Bone marrow (tissue), 2 donors: ENCODE data around the gene LNX2.

Experiments used
- DNase-seq, 2 donors: peaks; one replicate each; lab custom pipeline; 2025; lab: John Stamatoyannopoulos, UW

The LNX2 gene

GRCh38 chr13:27605610-27606200 lies 14.6 kb downstream of the LNX2 start:
- no peak for DNase-seq

DNA sequence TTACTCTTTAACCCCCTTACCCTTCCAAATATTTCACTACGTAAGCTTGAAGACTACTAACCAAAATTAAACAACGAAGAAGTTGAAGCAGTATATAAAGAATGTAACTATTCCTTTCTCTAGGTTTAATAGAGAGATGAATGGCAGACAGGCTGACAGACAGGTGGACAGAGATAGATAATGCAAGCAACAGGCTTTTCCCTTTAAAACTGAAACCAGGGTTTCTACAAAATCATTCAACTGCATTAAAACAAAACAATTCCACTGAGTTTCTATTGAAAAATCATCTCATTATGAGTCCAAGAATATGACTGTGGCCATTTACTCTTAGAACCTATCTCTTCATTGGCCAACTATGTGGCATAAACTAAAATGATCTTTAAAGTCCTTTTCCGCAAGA lies 15.2 kb downstream of the LNX2 start:
- DNase-seq = no peak

GRCh38 chr13:27601803-27602202 lies 18.5 kb downstream of the LNX2 start:
- DNase-seq = peak in 1 of 2 donors; percentile 23

- no peak for DNase-seq
Measured at GRCh38 chr13:27601208-27601607, 19.1 kb downstream of the LNX2 start.

DNA sequence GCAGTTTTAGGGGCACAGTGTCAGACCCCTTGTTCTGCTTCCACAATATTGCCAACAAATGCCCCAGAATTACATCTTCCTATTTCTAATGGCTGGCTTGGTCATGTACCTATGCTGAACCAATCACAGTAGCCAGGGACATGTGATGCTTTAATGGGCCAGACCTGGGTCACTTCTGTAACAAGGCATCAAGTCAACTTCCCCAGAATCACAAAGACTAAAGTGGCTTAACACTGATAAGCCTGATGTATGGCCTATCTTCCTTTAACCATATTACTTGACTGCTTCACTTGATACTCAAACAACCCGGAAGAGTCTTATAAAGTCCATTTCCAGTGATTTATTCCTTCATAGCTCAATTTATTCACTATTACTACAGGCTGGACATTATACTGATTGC lies 19.6 kb downstream of the LNX2 start:
- DNase-seq = no peak

DNA sequence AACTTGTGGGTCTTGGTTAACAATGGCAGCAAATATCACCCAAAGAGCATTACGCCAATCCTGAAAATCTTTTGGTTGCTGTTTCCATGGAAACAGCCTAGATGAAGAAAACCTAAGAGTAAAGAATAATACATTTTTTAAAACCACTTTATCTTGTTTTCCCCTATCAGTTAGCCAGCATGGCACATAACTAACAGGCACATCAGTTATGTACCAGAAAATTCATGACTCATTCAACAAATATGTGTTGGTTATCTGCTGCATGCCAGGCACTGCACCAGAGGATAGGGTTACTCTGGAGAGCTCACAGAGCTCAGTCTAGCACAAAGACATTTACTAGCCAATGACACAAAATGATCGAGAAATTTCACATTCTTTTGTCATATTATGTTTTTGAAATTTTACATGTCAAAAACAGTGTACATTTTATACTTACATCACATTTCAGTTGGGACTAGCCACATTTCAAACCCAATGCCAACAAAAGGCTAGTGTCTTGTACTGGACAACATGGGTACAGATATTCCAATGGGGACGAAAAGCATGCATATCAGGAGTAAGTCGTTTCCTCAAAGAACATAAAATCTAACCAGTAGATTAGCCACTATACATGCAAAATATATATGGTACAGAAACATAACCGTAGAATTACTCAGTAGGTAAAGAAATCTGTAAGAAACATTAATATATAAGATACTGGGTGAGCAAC lies 20.3 kb downstream of the LNX2 start:
- DNase-seq = no peak

- no peak for DNase-seq
Measured at GRCh38 chr13:27599096-27599495, 21.2 kb downstream of the LNX2 start.

GRCh38 chr13:27595055-27595811 lies 25.1 kb downstream of the LNX2 start:
- no peak for DNase-seq

DNA sequence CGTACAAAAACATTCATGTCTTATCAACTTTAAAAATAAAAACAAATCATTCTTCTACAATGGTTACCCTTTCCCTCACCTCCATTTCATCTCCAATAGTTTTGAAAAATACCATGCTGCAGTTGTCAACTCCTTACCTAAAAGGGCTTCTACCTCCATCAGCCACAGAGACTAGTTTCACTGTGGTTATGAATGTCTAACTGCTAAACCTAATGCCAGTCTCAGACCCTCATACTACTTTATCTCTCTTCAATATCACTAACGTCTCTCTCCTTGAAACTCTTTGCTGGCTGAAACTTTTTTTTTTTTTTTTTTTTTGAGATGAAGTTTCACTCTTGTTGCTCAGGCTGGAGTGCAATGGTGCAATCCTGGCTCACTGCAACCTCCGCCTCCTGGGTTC lies 27.1 kb downstream of the LNX2 start:
- no peak for DNase-seq

DNA sequence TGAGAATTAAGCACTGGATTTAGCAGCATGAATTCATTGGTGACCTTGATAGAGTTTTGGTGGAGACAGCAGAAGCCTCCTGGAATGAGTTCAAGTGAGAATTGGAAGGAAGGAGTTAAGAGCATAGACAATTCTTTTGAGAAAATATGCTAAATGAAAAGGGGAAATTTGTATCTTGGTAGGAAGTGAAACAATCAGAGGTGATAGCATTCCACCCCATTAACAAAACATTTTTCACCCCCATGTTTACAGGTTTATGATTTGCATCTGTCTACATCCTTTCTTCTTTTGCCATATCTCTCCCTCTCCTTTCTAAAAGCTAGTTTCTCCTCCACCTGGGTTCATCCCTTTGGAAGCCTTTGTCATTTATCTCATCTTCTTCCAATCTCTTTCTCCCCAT lies 27.5 kb downstream of the LNX2 start:
- DNase-seq = no peak

DNA sequence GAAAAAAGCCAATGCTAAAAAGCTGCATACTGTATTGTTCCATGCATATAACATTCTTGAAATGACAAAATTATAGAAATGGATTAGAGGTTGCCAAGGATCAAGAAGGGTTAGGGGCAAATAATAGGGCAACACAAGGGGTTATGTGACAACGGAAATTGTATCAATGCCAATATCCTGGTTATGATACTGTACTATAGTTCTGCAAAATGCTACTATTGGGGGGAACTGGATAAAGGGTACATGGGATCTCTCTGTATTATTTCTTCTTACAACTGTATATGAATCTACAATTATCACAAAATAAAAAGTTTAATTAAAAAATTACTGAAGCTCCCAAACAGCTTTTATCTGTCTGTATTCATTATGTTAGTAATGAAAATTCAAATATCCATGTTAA lies 31.9 kb downstream of the LNX2 start:
- no peak for DNase-seq

GRCh38 chr13:27587095-27587746 lies 33.1 kb downstream of the LNX2 start:
- peak in 1 of 2 donors; percentile 6 for DNase-seq

DNA sequence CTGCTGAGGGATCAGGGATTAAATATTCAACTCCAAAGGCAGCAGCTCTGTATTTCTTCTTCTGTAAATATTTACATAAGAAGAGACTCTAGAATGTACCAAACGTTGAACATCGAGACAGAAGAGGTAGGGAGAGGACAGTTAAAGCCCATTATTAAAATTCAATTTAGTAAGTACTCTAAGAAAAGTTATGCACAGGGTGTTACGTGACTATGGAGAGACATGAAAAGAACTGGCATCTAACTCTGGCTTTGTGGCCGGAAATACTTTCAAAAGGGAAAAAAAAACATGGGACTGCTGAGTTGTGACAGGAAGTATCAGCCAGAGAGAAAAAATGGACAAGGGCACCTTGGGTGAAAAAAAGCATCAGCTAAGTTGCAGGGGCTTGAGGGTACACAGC lies 36.7 kb downstream of the LNX2 start:
- peak in 1 of 2 donors; percentile 39 for DNase-seq

- no peak for DNase-seq
Measured at GRCh38 chr13:27578121-27579030, 42.0 kb downstream of the LNX2 start.

GRCh38 chr13:27574661-27575060 lies 45.7 kb downstream of the LNX2 start:
- DNase-seq = no peak

- peak in 1 of 2 donors; percentile 73 for DNase-seq
Measured at GRCh38 chr13:27573265-27573664, 47.1 kb downstream of the LNX2 start.

DNA sequence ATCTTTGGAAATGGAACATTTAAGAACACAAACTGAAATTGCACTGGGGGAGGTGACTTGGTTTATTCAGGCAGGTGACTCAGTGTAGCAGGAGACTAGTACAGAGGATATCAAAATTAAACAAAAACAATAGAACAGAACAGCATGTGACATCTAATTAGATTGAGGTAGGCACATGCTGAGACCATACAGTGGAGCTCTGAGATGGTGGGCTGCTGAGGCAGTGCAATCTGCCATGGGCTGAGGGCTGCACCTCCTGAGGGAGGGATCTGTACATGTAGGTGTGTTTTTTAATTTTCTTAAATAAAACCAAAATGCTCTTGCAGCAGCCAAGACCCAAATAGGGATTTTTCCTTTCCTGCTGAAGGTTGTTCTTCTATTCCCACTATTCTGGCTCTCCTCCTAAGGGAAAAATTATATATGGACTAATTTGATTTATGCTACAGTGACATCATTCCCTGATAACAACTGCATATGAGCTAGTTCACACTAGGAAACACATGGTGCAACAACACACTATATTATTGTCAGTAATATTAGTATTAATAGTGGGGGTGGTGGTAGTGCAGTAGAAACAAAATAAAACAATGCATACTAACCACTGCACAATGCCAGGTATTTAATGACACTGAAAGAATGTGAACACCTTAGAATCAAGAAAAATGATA lies 48.0 kb downstream of the LNX2 start:
- DNase-seq = no peak

DNA sequence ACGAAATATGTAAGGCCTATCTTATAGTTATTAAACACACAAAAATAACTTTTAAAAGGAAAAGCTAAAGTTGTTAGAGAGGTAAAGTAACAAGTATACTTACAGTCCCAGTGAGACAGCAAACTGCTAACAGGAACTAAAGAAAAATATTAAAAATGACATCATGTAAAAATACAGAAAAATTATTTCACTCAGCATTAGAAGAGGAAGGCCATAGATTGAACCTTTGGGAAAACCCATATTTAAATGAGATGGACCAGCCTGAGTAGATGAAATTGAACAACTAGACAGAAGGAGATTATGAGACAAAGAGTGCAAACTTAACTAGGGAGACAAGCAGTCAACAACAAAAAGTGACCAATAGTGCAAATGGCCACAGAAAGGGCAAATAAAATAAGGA lies 49.4 kb downstream of the LNX2 start:
- no peak for DNase-seq

DNA sequence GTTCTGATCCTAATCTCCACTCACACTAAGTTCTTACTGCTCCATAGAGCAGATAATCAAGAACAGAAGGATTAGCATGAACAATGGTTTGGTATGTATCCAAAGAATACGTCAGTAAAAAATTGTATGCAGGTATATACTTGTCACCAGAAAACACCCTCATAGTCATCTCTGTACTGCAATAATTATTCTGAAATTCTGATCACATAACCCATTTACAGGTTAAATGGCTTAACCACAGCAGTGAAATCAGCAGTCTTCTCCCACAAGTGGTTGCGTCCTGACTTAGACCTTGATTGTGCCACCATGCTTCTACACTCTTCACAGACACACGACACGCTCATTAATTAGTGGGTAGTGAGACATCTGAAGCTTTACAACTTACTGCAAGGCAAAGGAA lies 50.9 kb downstream of the LNX2 start:
- no peak for DNase-seq

- DNase-seq = no peak
Measured at GRCh38 chr13:27565818-27566217, 54.5 kb downstream of the LNX2 start.

- no peak for DNase-seq
Measured at GRCh38 chr13:27562457-27562856, 57.9 kb downstream of the LNX2 start.
